AG04450 (cell line): ENCODE results near the gene MBNL1. TPM values are rescaled to one million over a fixed set of nuclear protein-coding genes. Genes with fewer than 3 reads are reported as not detected.

Experiments used
- CTCF ChIA-PET: fragments of 300-600, 350-600 bp; formaldehyde crosslinking; extraction: SDS; loops from one replicate; lab custom pipeline; 2022; ENCODE audit warnings: antibody characterized with exemption, inconsistent platforms; lab: Charles Lee
- POLR2A ChIA-PET: fragments of 350-600 bp; formaldehyde crosslinking; extraction: SDS; loops from one replicate; lab custom pipeline; 2021; ENCODE audit warnings: antibody characterized with exemption, inconsistent platforms; lab: Yijun Ruan, JAX
- DNase-seq: peaks from one replicate; pipeline ENCODE4 v3.0.0-alpha.2; 2011; ENCODE audit warnings: low read depth, low spot score
- H3K27ac ChIP-seq: one replicate; pipeline ENCODE4 v1.5.1; 2012; ENCODE audit warnings: low read depth, low read length, control low read depth
- H3K27me3 ChIP-seq: one replicate; pipeline ENCODE4 v1.6.0; 2012; ENCODE audit warnings: low read length; ENCODE audit not compliant: control insufficient read depth, insufficient read depth
- H3K4me3 ChIP-seq: 2 replicates; pipeline ENCODE4 v1.5.1; 2011; ENCODE audit warnings: mild to moderate bottlenecking, low read depth, low read length, control low read depth
- H3K9me3 ChIP-seq: 2 replicates; pipeline ENCODE4 v1.5.1; 2012; ENCODE audit warnings: low read length; ENCODE audit not compliant: control insufficient read depth, insufficient read depth
- CTCF ChIP-seq: IDR thresholded peaks from 2 replicates; pipeline ENCODE4 v1.5.1; 2011; ENCODE audit warnings: low read depth, low read length, control low read depth, inconsistent platforms
- polyA plus RNA-seq: library from polyadenylated mRNA; depleted of rRNA; stranded (reverse); fragments of >200 nt; gene quantifications from 2 replicates; pipeline ENCODE4 v1.2.3, GENCODE V29; 2011

Gene MBNL1
- polyA plus RNA-seq, 1 experiment, result 92.1 TPM

GRCh38 chr3:152316318-152316717 is 47.6 kb downstream of the MBNL1 start:
- Histone ChIP-seq H3K27ac (no peak overlapping the region), H3K9me3 (peaks cover 4% of the 10 kb centered on the region; the same call in 1 of the 2 replicates), H3K4me3 (no peak overlapping the region), H3K27me3 (no peaks in the 10 kb centered on the region)
- POLR2A ChIA-PET, result no interaction called here
- no peak for DNase-seq
- CTCF ChIA-PET, result interaction anchor here (0.6 kb wide), 1 partner anchor 128 kb away, joined by 3 read pairs; no protein-coding TSS in a partner anchor
- TF ChIP-seq CTCF, result no peak

GRCh38 chr3:152317184-152317583 is 48.5 kb downstream of the MBNL1 start:
- Histone ChIP-seq H3K4me3 (no peak overlapping the region), H3K27me3 (no peaks in the 10 kb centered on the region), H3K27ac (no peak overlapping the region), H3K9me3 (no peaks in the 10 kb centered on the region)
- no peak for DNase-seq
- CTCF ChIA-PET, result interaction anchor here (1.0 to 1.9 kb wide), 2 partner anchors 12 to 127 kb away, joined by 3 to 5 read pairs; no protein-coding TSS in a partner anchor
- POLR2A ChIA-PET, result no interaction called here
- TF ChIP-seq CTCF, result no peak

GRCh38 chr3:152317956-152318355 is 49.2 kb downstream of the MBNL1 start:
- H3K4me3 ChIP-seq, result no peak overlapping the region
- DNase-seq, result no peak
- no peak for TF ChIP-seq CTCF
- ChIA-PET CTCF (interaction anchor here (0.8 to 1.9 kb wide), 3 partner anchors 11 to 292 kb away, joined by 3 to 5 read pairs (median 5); no protein-coding TSS in a partner anchor), POLR2A (interaction anchor here (1.0 kb wide), 1 partner anchor 13 kb away, joined by 3 read pairs; no protein-coding TSS in a partner anchor)
- no peaks in the 10 kb centered on the region for H3K9me3 ChIP-seq
- H3K27ac ChIP-seq, result no peak overlapping the region
- no peaks in the 10 kb centered on the region for H3K27me3 ChIP-seq

GRCh38 chr3:152318512-152318911 is 49.8 kb downstream of the MBNL1 start:
- no peak overlapping the region for H3K4me3 ChIP-seq
- no peak overlapping the region for H3K27ac ChIP-seq
- ChIA-PET POLR2A (interaction anchor here (1.0 kb wide), 1 partner anchor 13 kb away, joined by 3 read pairs; no protein-coding TSS in a partner anchor), CTCF (interaction anchor here (0.8 to 1.9 kb wide), 2 partner anchors 126 to 293 kb away, joined by 5 read pairs; no protein-coding TSS in a partner anchor)
- no peak for DNase-seq
- H3K27me3 ChIP-seq, result no peaks in the 10 kb centered on the region
- TF ChIP-seq CTCF, result no peak
- no peaks in the 10 kb centered on the region for H3K9me3 ChIP-seq

GRCh38 chr3:152319256-152319655 is 50.5 kb downstream of the MBNL1 start:
- no peaks in the 10 kb centered on the region for H3K27me3 ChIP-seq
- TF ChIP-seq CTCF, result no peak
- no peaks in the 10 kb centered on the region for H3K9me3 ChIP-seq
- no peak overlapping the region for H3K4me3 ChIP-seq
- H3K27ac ChIP-seq, result no peak overlapping the region
- DNase-seq, result no peak
- POLR2A ChIA-PET, result no interaction called here
- CTCF ChIA-PET, result interaction anchor here (1.1 to 1.9 kb wide), 2 partner anchors 124 to 125 kb away, joined by 3 to 5 read pairs; no protein-coding TSS in a partner anchor
